Loucy (cell line): ENCODE measurements around the gene CORO1A.
"Not testable (repeated sequence)": the region's sequence is repeated elsewhere in the genome, so short reads cannot be mapped to it uniquely, and the experiment has no call there.

ENCODE experiments used
- EZH2phosphoT487 ChIP-seq: fragments of 200-600 bp; IDR thresholded peaks from 2 replicates; pipeline ENCODE4 v1.6.1; 2018; ENCODE audit warnings: antibody characterized with exemption, mild to moderate bottlenecking, moderate library complexity, borderline replicate concordance
- TF ChIP-seq, protein P1 (sequence below): fragments of 200-600 bp; sonication (generic); conservative IDR thresholded peaks from 2 replicates; pipeline ENCODE4 v1.5.1; 2014; ENCODE audit warnings: mild to moderate bottlenecking, antibody characterized with exemption, low read length

DNA sequence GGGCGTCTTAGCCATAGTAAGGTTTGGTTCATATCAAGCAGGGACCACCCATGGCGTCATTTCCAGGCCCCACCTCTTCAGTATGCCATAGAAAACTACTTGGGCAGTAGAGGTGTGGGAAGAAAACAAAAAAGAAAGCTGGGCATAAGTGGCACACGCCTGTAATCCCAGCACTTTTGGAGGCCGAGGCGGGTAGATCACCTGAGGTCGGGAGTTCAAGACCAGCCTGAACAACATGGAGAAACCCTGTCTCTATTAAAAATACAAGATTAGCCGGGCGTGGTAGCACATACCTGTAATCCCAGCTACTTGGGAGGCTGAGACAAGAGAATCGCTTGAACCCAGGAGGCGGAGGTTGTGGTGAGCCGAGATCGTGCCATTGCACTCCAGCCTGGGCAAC lies 7.8 kb downstream of the CORO1A start:
- TF ChIP-seq, protein P1, sequence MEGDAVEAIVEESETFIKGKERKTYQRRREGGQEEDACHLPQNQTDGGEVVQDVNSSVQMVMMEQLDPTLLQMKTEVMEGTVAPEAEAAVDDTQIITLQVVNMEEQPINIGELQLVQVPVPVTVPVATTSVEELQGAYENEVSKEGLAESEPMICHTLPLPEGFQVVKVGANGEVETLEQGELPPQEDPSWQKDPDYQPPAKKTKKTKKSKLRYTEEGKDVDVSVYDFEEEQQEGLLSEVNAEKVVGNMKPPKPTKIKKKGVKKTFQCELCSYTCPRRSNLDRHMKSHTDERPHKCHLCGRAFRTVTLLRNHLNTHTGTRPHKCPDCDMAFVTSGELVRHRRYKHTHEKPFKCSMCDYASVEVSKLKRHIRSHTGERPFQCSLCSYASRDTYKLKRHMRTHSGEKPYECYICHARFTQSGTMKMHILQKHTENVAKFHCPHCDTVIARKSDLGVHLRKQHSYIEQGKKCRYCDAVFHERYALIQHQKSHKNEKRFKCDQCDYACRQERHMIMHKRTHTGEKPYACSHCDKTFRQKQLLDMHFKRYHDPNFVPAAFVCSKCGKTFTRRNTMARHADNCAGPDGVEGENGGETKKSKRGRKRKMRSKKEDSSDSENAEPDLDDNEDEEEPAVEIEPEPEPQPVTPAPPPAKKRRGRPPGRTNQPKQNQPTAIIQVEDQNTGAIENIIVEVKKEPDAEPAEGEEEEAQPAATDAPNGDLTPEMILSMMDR = not testable (repeated sequence)
- TF ChIP-seq EZH2phosphoT487 = not testable (repeated sequence)
